Measurements from ENCODE around the gene TPSG1.
A peak's percentile ranks its signal among the peaks of the same experiment; 100 is the strongest.
"Not testable (repeated sequence)": the region's sequence is repeated elsewhere in the genome, so short reads cannot be mapped to it uniquely, and the experiment has no call there.

Gene TPSG1

GRCh38 chr16:1245452-1246020 lies 20.5 kb upstream of the TPSG1 start:
- TF ChIP-seq POLR2A (IDR thresholded peaks at IDR 0.05; ENCODE audit: extremely low read depth, insufficient read length): no peak
- TF ChIP-seq MYC (IDR thresholded peaks at IDR 0.05; ENCODE audit: low read depth, low read length): no peak
- TF ChIP-seq MAX (IDR thresholded peaks at IDR 0.05; ENCODE audit: low read depth, low read length): 0 out of 2 replicates have a peak, but pooled peaks have one; percentile 9
- TF ChIP-seq CTCF (IDR thresholded peaks at IDR 0.05; ENCODE audit: low read depth, low read length): no peak
- DNase-seq (ENCODE audit: low read depth): peak; percentile 57
- H3K4me3 ChIP-seq (ENCODE audit: low read depth, low read length): peak overlapping the region; percentile 27

GRCh38 chr16:1244881-1245280 lies 19.8 kb upstream of the TPSG1 start:
- DNase-seq (ENCODE audit: low read depth): peak; percentile 89
- peak overlapping the region; percentile 27 for H3K4me3 ChIP-seq (ENCODE audit: low read depth, low read length)
- 0 out of 2 replicates have a peak, but pooled peaks have one; percentile 22 for TF ChIP-seq MAX (IDR thresholded peaks at IDR 0.05; ENCODE audit: low read depth, low read length)
- no peak; the same call in 1 of the 2 replicates for TF ChIP-seq MYC (IDR thresholded peaks at IDR 0.05; ENCODE audit: low read depth, low read length)

- DNase-seq (ENCODE audit: low read depth); H3K4me3 ChIP-seq (ENCODE audit: low read depth, low read length): not testable (repeated sequence)
Measured at GRCh38 chr16:1243907-1244850, 19.1 kb upstream of the TPSG1 start.

GRCh38 chr16:1243363-1243762 lies 18.3 kb upstream of the TPSG1 start:
- not testable (repeated sequence) for H3K4me3 ChIP-seq (ENCODE audit: low read depth, low read length); DNase-seq (ENCODE audit: low read depth)

- DNase-seq (ENCODE audit: low read depth); H3K4me3 ChIP-seq (ENCODE audit: low read depth, low read length): not testable (repeated sequence)
Measured at GRCh38 chr16:1241081-1241480, 16.0 kb upstream of the TPSG1 start.

- H3K4me3 ChIP-seq (ENCODE audit: low read depth, low read length); DNase-seq (ENCODE audit: low read depth): not testable (repeated sequence)
Measured at GRCh38 chr16:1240436-1240835, 15.4 kb upstream of the TPSG1 start, which contains the start of gene TPSAB1. TPSAB1 (plus strand) TSS chr16:1240705; CDS start chr16:1240939, 234 bp downstream.

GRCh38 chr16:1239575-1239974 lies 14.5 kb upstream of the TPSG1 start:
- DNase-seq (ENCODE audit: low read depth); H3K4me3 ChIP-seq (ENCODE audit: low read depth, low read length): not testable (repeated sequence)

GRCh38 chr16:1238909-1239308 lies 13.8 kb upstream of the TPSG1 start:
- DNase-seq (ENCODE audit: low read depth); H3K4me3 ChIP-seq (ENCODE audit: low read depth, low read length): not testable (repeated sequence)

- no peak for DNase-seq (ENCODE audit: low read depth)
- no peak overlapping the region for H3K4me3 ChIP-seq (ENCODE audit: low read depth, low read length)
- no peak for TF ChIP-seq POLR2A (IDR thresholded peaks at IDR 0.05; ENCODE audit: extremely low read depth, insufficient read length)
- no peak for TF ChIP-seq MYC (IDR thresholded peaks at IDR 0.05; ENCODE audit: low read depth, low read length)
- TF ChIP-seq CTCF (IDR thresholded peaks at IDR 0.05; ENCODE audit: low read depth, low read length): no peak
- TF ChIP-seq MAX (IDR thresholded peaks at IDR 0.05; ENCODE audit: low read depth, low read length): no peak
Measured at GRCh38 chr16:1237990-1238389, 12.9 kb upstream of the TPSG1 start.

GRCh38 chr16:1236659-1237058 lies 11.6 kb upstream of the TPSG1 start:
- not testable (repeated sequence) for H3K4me3 ChIP-seq (ENCODE audit: low read depth, low read length); DNase-seq (ENCODE audit: low read depth)

GRCh38 chr16:1232049-1232748 lies 7.1 kb upstream of the TPSG1 start:
- H3K4me3 ChIP-seq (ENCODE audit: low read depth, low read length); DNase-seq (ENCODE audit: low read depth): not testable (repeated sequence)

GRCh38 chr16:1231301-1231700 lies 6.2 kb upstream of the TPSG1 start:
- not testable (repeated sequence) for DNase-seq (ENCODE audit: low read depth); H3K4me3 ChIP-seq (ENCODE audit: low read depth, low read length)

- DNase-seq (ENCODE audit: low read depth); H3K4me3 ChIP-seq (ENCODE audit: low read depth, low read length): not testable (repeated sequence)
Measured at GRCh38 chr16:1230471-1231212, 5.6 kb upstream of the TPSG1 start.

GRCh38 chr16:1230084-1230470 lies 5.0 kb upstream of the TPSG1 start, which contains the start of gene TPSB2:
TPSB2 (minus strand) TSS chr16:1230184; CDS start chr16:1229951, 233 bp downstream.
- DNase-seq (ENCODE audit: low read depth); H3K4me3 ChIP-seq (ENCODE audit: low read depth, low read length): not testable (repeated sequence)

Measured in NB4 (cell line).